MM.1S (cell line): Measurements from ENCODE around the gene ARSD.
"Not testable (repeated sequence)": the region's sequence is repeated elsewhere in the genome, so short reads cannot be mapped to it uniquely, and the experiment has no call there.

ENCODE experiments used
- DNase-seq: peaks from one replicate; pipeline ENCODE4 v3.0.0-alpha.2; 2015
- H2AFZ ChIP-seq: fragments of 300-600 bp; sonication (generic); 2 replicates; pipeline ENCODE4 v1.6.0; 2016; ENCODE audit warnings: antibody characterized with exemption, low read length
- H3F3A ChIP-seq: fragments of 300-600 bp; sonication (generic); 2 replicates; pipeline ENCODE4 v1.6.1; 2016; ENCODE audit warnings: mild to moderate bottlenecking, antibody characterized with exemption, low read length, moderate library complexity, mixed read lengths; ENCODE audit not compliant: insufficient read depth
- H3K27ac ChIP-seq: fragments of 300-600 bp; sonication (generic); 2 replicates; pipeline ENCODE4 v1.5.1; 2016; ENCODE audit warnings: mild to moderate bottlenecking, low read length
- H3K27me3 ChIP-seq: fragments of 300-600 bp; sonication (generic); replicated peaks from 2 replicates; pipeline ENCODE4 v1.6.0; 2016; ENCODE audit warnings: low read length; ENCODE audit not compliant: insufficient read depth
- H3K36me3 ChIP-seq: fragments of 300-600 bp; sonication (generic); replicated peaks from 2 replicates; pipeline ENCODE4 v1.6.1; 2016; ENCODE audit warnings: mild to moderate bottlenecking, low read length, mixed read lengths; ENCODE audit not compliant: insufficient read depth
- H3K4me1 ChIP-seq: fragments of 300-600 bp; sonication (generic); 2 replicates; pipeline ENCODE4 v1.6.1; 2016; ENCODE audit warnings: low read length, mixed read lengths
- H3K4me2 ChIP-seq: fragments of 300-600 bp; sonication (generic); 2 replicates; pipeline ENCODE4 v1.6.0; 2016; ENCODE audit warnings: low read depth, low read length
- H3K4me3 ChIP-seq: fragments of 300-600 bp; sonication (generic); 2 replicates; pipeline ENCODE4 v1.5.1; 2016; ENCODE audit warnings: low read length, mixed read lengths
- H3K79me2 ChIP-seq: fragments of 300-600 bp; sonication (generic); 2 replicates; pipeline ENCODE4 v1.6.1; 2016; ENCODE audit warnings: mixed run types, low read length, mixed read lengths
- H3K9ac ChIP-seq: fragments of 300-600 bp; sonication (generic); 2 replicates; pipeline ENCODE4 v1.6.1; 2016; ENCODE audit warnings: low read length, mixed read lengths
- H3K9me2 ChIP-seq: fragments of 300-600 bp; sonication (generic); replicated peaks from 2 replicates; pipeline ENCODE4 v1.6.1; 2016; ENCODE audit warnings: mild to moderate bottlenecking, low read length, mixed read lengths; ENCODE audit not compliant: insufficient read depth
- H3K9me3 ChIP-seq: fragments of 300-600 bp; sonication (generic); replicated peaks from 2 replicates; pipeline ENCODE4 v1.6.1; 2016; ENCODE audit warnings: mild to moderate bottlenecking, low read length, mixed read lengths; ENCODE audit not compliant: insufficient read depth
- H4K20me1 ChIP-seq: fragments of 300-600 bp; sonication (generic); 2 replicates; pipeline ENCODE4 v1.6.1; 2016; ENCODE audit warnings: mild to moderate bottlenecking, low read length, moderate library complexity, mixed read lengths; ENCODE audit not compliant: insufficient read depth
- CTCF ChIP-seq: fragments of 300-600 bp; sonication (generic); IDR thresholded peaks from 2 replicates; pipeline ENCODE4 v1.5.1; 2016; ENCODE audit warnings: antibody characterized with exemption, low read length, mixed read lengths
- EZH2 ChIP-seq: fragments of 300-600 bp; sonication (generic); optimal IDR thresholded peaks from 2 replicates; pipeline ENCODE3; 2017; ENCODE audit warnings: low read depth, mild to moderate bottlenecking, antibody characterized with exemption, low read length, mixed read lengths
- EZH2phosphoT487 ChIP-seq: fragments of 300-600 bp; sonication (generic); IDR thresholded peaks from 2 replicates; pipeline ENCODE4 v1.6.1; 2018; ENCODE audit warnings: antibody characterized with exemption, low read length

Gene ARSD

GRCh38 chrX:2928583-2929434 lies at the start of gene ARSD:
Gene ARSD, minus strand, starts transcription at chrX:2929339. Its CDS starts 64 bp downstream, at chrX:2929275.
- Histone ChIP-seq H4K20me1 (no peaks in the 10 kb centered on the region), H3K9me3 (no peaks in the 10 kb centered on the region), H3K27me3 (no peaks in the 10 kb centered on the region), H2AFZ (no peak within 1 kb of the TSS), H3F3A (no peaks in the 10 kb centered on the region), H3K27ac (no peak within 1 kb of the TSS), H3K9ac (no peak within 1 kb of the TSS), H3K4me1 (no peaks in the 10 kb centered on the region), H3K36me3 (no peaks in the 10 kb centered on the region), H3K9me2 (no peaks in the 10 kb centered on the region), H3K4me2 (no peak within 1 kb of the TSS), H3K4me3 (no peak within 1 kb of the TSS), H3K79me2 (no peaks in the 10 kb centered on the region)
- no peak for DNase-seq
- TF ChIP-seq EZH2phosphoT487 = no peak
- no peak for TF ChIP-seq EZH2
- no peak for TF ChIP-seq CTCF

- H3K9me2 ChIP-seq, H4K20me1 ChIP-seq, H3K27ac ChIP-seq, H3F3A ChIP-seq, H2AFZ ChIP-seq, H3K27me3 ChIP-seq, H3K36me3 ChIP-seq, H3K4me3 ChIP-seq, H3K79me2 ChIP-seq, H3K4me1 ChIP-seq, H3K9me3 ChIP-seq, H3K4me2 ChIP-seq, DNase-seq, H3K9ac ChIP-seq: not testable (repeated sequence)
These were observed 49.5 kb upstream of the ARSD start for GRCh38 chrX:2978639-2979038.

GRCh38 chrX:2974961-2975360 lies 45.8 kb upstream of the ARSD start:
- Histone ChIP-seq H4K20me1 (no peaks in the 10 kb centered on the region), H3K27ac (no peak overlapping the region), H3F3A (no peaks in the 10 kb centered on the region), H3K4me2 (no peak overlapping the region), H3K9me2 (no peaks in the 10 kb centered on the region), H3K79me2 (no peaks in the 10 kb centered on the region), H2AFZ (no peak overlapping the region), H3K36me3 (no peaks in the 10 kb centered on the region), H3K4me1 (no peaks in the 10 kb centered on the region), H3K27me3 (no peaks in the 10 kb centered on the region), H3K9ac (no peak overlapping the region), H3K9me3 (no peaks in the 10 kb centered on the region), H3K4me3 (no peak overlapping the region)
- DNase-seq = no peak
- TF ChIP-seq EZH2 = no peak

GRCh38 chrX:2972391-2972790 lies 43.3 kb upstream of the ARSD start:
- H3K9me2 ChIP-seq = no peaks in the 10 kb centered on the region
- no peak for DNase-seq
- no peak overlapping the region for H3K27ac ChIP-seq
- no peak overlapping the region for H3K9ac ChIP-seq
- H3K27me3 ChIP-seq = no peaks in the 10 kb centered on the region
- H2AFZ ChIP-seq = no peak overlapping the region
- no peak for TF ChIP-seq EZH2phosphoT487
- TF ChIP-seq EZH2 = no peak
- TF ChIP-seq CTCF = no peak
- H3K4me1 ChIP-seq = no peaks in the 10 kb centered on the region
- H3K9me3 ChIP-seq = no peaks in the 10 kb centered on the region
- no peak overlapping the region for H3K4me2 ChIP-seq
- no peaks in the 10 kb centered on the region for H3K36me3 ChIP-seq
- H3K79me2 ChIP-seq = no peaks in the 10 kb centered on the region
- H3K4me3 ChIP-seq = no peak overlapping the region
- no peaks in the 10 kb centered on the region for H4K20me1 ChIP-seq
- H3F3A ChIP-seq = no peaks in the 10 kb centered on the region
